Left cardiac atrium (tissue), 4 donors: ENCODE results near the gene RPF1. TPM values are rescaled to one million over a fixed set of nuclear protein-coding genes. Genes with fewer than 3 reads are reported as not detected.

Experiments used
- ATAC-seq, 2 donors: fragments of 200-7000 bp; cut with Tn5 transposase; one replicate each; pipeline ENCODE4 v1.9.1; 2020; ENCODE audit warnings: mild to moderate bottlenecking in 2 of 2, moderate library complexity in 2 of 2
- DNase-seq: peaks from one replicate; pipeline ENCODE4 v3.0.0-alpha.2; 2020
- intact Hi-C, 2 donors: fragments of 100-400 bp; cut with DNase I; formaldehyde crosslinking; loops; one replicate each; pipeline versions ENCODE4 v1.14.1 to v1.15.1; 2022 to 2023
- total RNA-seq, 2 donors: library from RNA; stranded (reverse); fragmentation: NEBNext Ultra II Directional; extraction: Animal tissue kit (Norgen Biotek cat#: 25700); gene quantifications; one replicate each; pipeline ENCODE4 v1.2.1, GENCODE V29; 2021
- donor health status: DM: no; HTN: yes; CAD: no.
- donor health status: DM: no; HTN: yes; CAD: no; lungs with severe emphysema.
- donor health status: DM: yes; HTN: yes; CAD: no.
- donor health status: Dilated cardiomyopathy.

The RPF1 gene
- total RNA-seq, 2 donors from 2014 or later = 28.5 to 32.1 TPM

- ATAC-seq (no peak), DNase-seq (no peak)
- intact Hi-C loops = no loop called here
Measured at GRCh38 chr1:84524590-84524989, 45.5 kb downstream of the RPF1 start.

- ATAC-seq = no peak
- DNase-seq = no peak
- intact Hi-C loops = no loop called here
Measured at GRCh38 chr1:84525779-84526178, 46.7 kb downstream of the RPF1 start.

- intact Hi-C loops = no loop called here
- ATAC-seq = no peak
- no peak for DNase-seq
Measured at GRCh38 chr1:84538599-84538998, 59.5 kb downstream of the RPF1 start.

- intact Hi-C loops = no loop called here
- DNase-seq (no peak), ATAC-seq (no peak)
Measured at GRCh38 chr1:84539972-84540371, 60.9 kb downstream of the RPF1 start.

- intact Hi-C loops = no loop called here
- DNase-seq (no peak), ATAC-seq (no peak)
Measured at GRCh38 chr1:84540759-84541158, 61.7 kb downstream of the RPF1 start.

- intact Hi-C loops = no loop called here
- DNase-seq (no peak), ATAC-seq (no peak)
Measured at GRCh38 chr1:84541679-84542078, 62.6 kb downstream of the RPF1 start.

Other genes with a start within 250 kb of the RPF1 start
- 1 to 10 TPM in 1 of 2 donors, under 1 TPM in 1; 0.50 to 1.1 TPM for gene SAMD13, start 177.6 kb upstream of the RPF1 start, total RNA-seq
- not detected for gene DNASE2B, start 80.8 kb upstream of the RPF1 start, total RNA-seq
- 1 to 10 TPM in 1 of 2 donors, under 1 TPM in 1; 0.77 to 2.2 TPM for gene SPATA1, start 27.1 kb downstream of the RPF1 start, total RNA-seq
- gene GNG5, start 27.3 kb downstream of the RPF1 start, total RNA-seq = 100 to 1,000 TPM; 141 to 155 TPM
- gene CTBS, start 95.2 kb downstream of the RPF1 start, total RNA-seq = 10 to 100 TPM in 1 of 2 donors, 1 to 10 TPM in 1; 8.0 to 11.4 TPM
- 10 to 100 TPM; 14.8 to 20.0 TPM for gene SSX2IP, start 211.2 kb downstream of the RPF1 start, total RNA-seq